Endothelial cell of umbilical vein (primary cell): ENCODE measurements around the gene NUDT4B. TPM values are rescaled to one million over a fixed set of nuclear protein-coding genes. Genes with fewer than 3 reads are reported as not detected.
"Not testable (repeated sequence)": the region's sequence is repeated elsewhere in the genome, so short reads cannot be mapped to it uniquely, and the experiment has no call there.

Experiments
- BruUV-seq: library from RNA; stranded (reverse); fragments of 400-500 nt; replicated peaks from 2 replicates; lab custom pipeline; 2021; lab: Mats Ljungman, UMichigan
- CTCF ChIA-PET: fragments of 300-600, 350-600 bp; sonication (Branson Sonifier 250); formaldehyde crosslinking; loops from one replicate; lab custom pipeline; 2021; ENCODE audit warnings: antibody characterized with exemption, inconsistent platforms; lab: Charles Lee
- POLR2A ChIA-PET: fragments of 300-600, 350-600 bp; sonication (Branson Sonifier 250); formaldehyde crosslinking; loops from one replicate; lab custom pipeline; 2021; ENCODE audit warnings: antibody characterized with exemption, inconsistent platforms; lab: Charles Lee
- DNase-seq: peaks from one replicate; pipeline ENCODE4 v3.0.0-alpha.2; 2011; ENCODE audit warnings: low read depth, low spot score
- FAIRE-seq: peaks from 2 replicates; lab custom pipeline; 2011; peaks lifted over from hg19 to GRCh38; lab: Jason Lieb, UNC
- H2AFZ ChIP-seq: 2 replicates; pipeline ENCODE4 v1.6.0; 2012; ENCODE audit warnings: low read depth, low read length, control low read depth, inconsistent platforms
- H3K27ac ChIP-seq: 2 replicates; pipeline ENCODE4 v1.5.1; 2011; ENCODE audit warnings: low read depth, mild to moderate bottlenecking, control low read depth, low read length, moderate library complexity; ENCODE audit not compliant: insufficient read depth
- H3K27me3 ChIP-seq, 2 experiments: 2 replicates each; pipeline versions ENCODE4 v1.6.0 to v1.6.1; 2011; ENCODE audit warnings: low read length in 2 of 2, mixed read lengths in 1 of 2; ENCODE audit not compliant: control insufficient read depth in 2 of 2, insufficient read depth in 2 of 2
- H3K36me3 ChIP-seq, 2 experiments: 2 replicates in 1 of 2; 3 replicates in 1 of 2; pipeline ENCODE4 v1.5.1; 2011; ENCODE audit warnings: low read length in 2 of 2, mild to moderate bottlenecking in 1 of 2, moderate library complexity in 1 of 2; ENCODE audit not compliant: control insufficient read depth in 2 of 2, insufficient read depth in 2 of 2; ENCODE audit errors: extremely low read depth in 1 of 2
- H3K4me1 ChIP-seq: 3 replicates; pipeline ENCODE4 v1.5.1; 2011; ENCODE audit warnings: mild to moderate bottlenecking, low read length; ENCODE audit not compliant: control insufficient read depth, insufficient read depth; ENCODE audit errors: extremely low read depth
- H3K4me2 ChIP-seq: 2 replicates; pipeline ENCODE4 v1.6.1; 2011; ENCODE audit warnings: low read length, control low read depth, mixed read lengths; ENCODE audit not compliant: insufficient read depth
- H3K4me3 ChIP-seq, 3 experiments: fragments of 200-600 bp in 1 of 3; sonication (generic), shearing (Covaris generic) in 1 of 3; replicated peaks in 1 of 3; 2 replicates each; pipeline ENCODE4 v1.5.1; 2011 to 2016; ENCODE audit warnings: control low read depth in 3 of 3, low read length in 3 of 3, mild to moderate bottlenecking in 2 of 3, inconsistent platforms in 1 of 3, low read depth in 1 of 3, moderate library complexity in 1 of 3; ENCODE audit not compliant: insufficient read depth in 1 of 3
- H3K79me2 ChIP-seq: 2 replicates; pipeline ENCODE4 v1.6.0; 2012; ENCODE audit warnings: low read length, inconsistent platforms; ENCODE audit not compliant: control insufficient read depth, insufficient read depth
- H3K9ac ChIP-seq: replicated peaks from 2 replicates; pipeline ENCODE3; 2011; ENCODE audit warnings: low read length, control low read depth; ENCODE audit not compliant: insufficient read depth; ENCODE audit errors: extremely low read depth
- H3K9me1 ChIP-seq: replicated peaks from 3 replicates; pipeline ENCODE4 v1.6.0; 2011; ENCODE audit warnings: mild to moderate bottlenecking, low read length; ENCODE audit not compliant: control insufficient read depth, insufficient read depth; ENCODE audit errors: extremely low read depth
- H3K9me3 ChIP-seq: replicated peaks from 2 replicates; pipeline ENCODE4 v1.5.1; 2012; ENCODE audit warnings: low read length, inconsistent platforms; ENCODE audit not compliant: control insufficient read depth, insufficient read depth
- H4K20me1 ChIP-seq: replicated peaks from 2 replicates; pipeline ENCODE3; 2011; ENCODE audit warnings: mild to moderate bottlenecking, low read length; ENCODE audit not compliant: control insufficient read depth, insufficient read depth; ENCODE audit errors: extremely low read depth
- dilution Hi-C: fragments of 300-500 bp; cut with MboI; formaldehyde crosslinking; loops from one replicate; pipeline ENCODE4 v1.15.0; 2019; ENCODE audit warnings: low sequenced_read_pairs; ENCODE audit not compliant: extremely low pct_ligation_motif_present
- intact Hi-C: fragments of 100-400 bp; cut with micrococcal nuclease; formaldehyde crosslinking; loops from one replicate; pipeline ENCODE4 v1.10.0; 2022
- polyA plus RNA-seq, 4 experiments: library from polyadenylated mRNA; depleted of rRNA in 3 of 4; stranded (reverse) in 3 of 4; unstranded in 1 of 4; fragments of >200 nt; gene quantifications; 2 replicates each; pipeline versions ENCODE4 v1.2.1 to v1.2.3, GENCODE V29; 2011 to 2012; ENCODE audit warnings: missing spikeins in 1 of 4
- total RNA-seq: library from RNA; stranded (reverse); gene quantifications from 2 replicates; pipeline ENCODE4 v1.2.3, GENCODE V29; 2021

NUDT4B gene
- total and polyA plus RNA-seq, 2 donors (not counting 3 experiments of a cell fraction or from before 2014, with no cell fraction given), result 39.0 TPM; not detected in 1

- POLR2A ChIA-PET, H2AFZ ChIP-seq, H3K9me1 ChIP-seq, H3K9me3 ChIP-seq, H3K4me3 ChIP-seq, H3K9ac ChIP-seq, H3K27ac ChIP-seq, BruUV-seq, dilution Hi-C loops, FAIRE-seq, H3K4me1 ChIP-seq, H3K27me3 ChIP-seq, H3K4me2 ChIP-seq, intact Hi-C loops, H4K20me1 ChIP-seq, CTCF ChIA-PET, H3K79me2 ChIP-seq, DNase-seq, H3K36me3 ChIP-seq: not testable (repeated sequence)
Measured at GRCh38 chr1:148761360-148761759, 12.8 kb downstream of the NUDT4B start.

GRCh38 chr1:148765238-148766019, 16.9 kb downstream of the NUDT4B start:
- H3K36me3 ChIP-seq, H3K9ac ChIP-seq, CTCF ChIA-PET, H3K4me1 ChIP-seq, H4K20me1 ChIP-seq, H3K4me2 ChIP-seq, H3K4me3 ChIP-seq, intact Hi-C loops, BruUV-seq, dilution Hi-C loops, H3K9me3 ChIP-seq, DNase-seq, H3K27me3 ChIP-seq, H3K9me1 ChIP-seq, H3K79me2 ChIP-seq, H3K27ac ChIP-seq, POLR2A ChIA-PET, FAIRE-seq, H2AFZ ChIP-seq: not testable (repeated sequence)

- H3K9me3 ChIP-seq, H3K9ac ChIP-seq, H3K27ac ChIP-seq, dilution Hi-C loops, DNase-seq, H3K27me3 ChIP-seq, H3K4me2 ChIP-seq, FAIRE-seq, H2AFZ ChIP-seq, POLR2A ChIA-PET, H4K20me1 ChIP-seq, H3K4me1 ChIP-seq, intact Hi-C loops, CTCF ChIA-PET, H3K9me1 ChIP-seq, BruUV-seq, H3K79me2 ChIP-seq, H3K4me3 ChIP-seq, H3K36me3 ChIP-seq: not testable (repeated sequence)
Measured at GRCh38 chr1:148768541-148768940, 20.0 kb downstream of the NUDT4B start.

- dilution Hi-C loops, H3K9me1 ChIP-seq, CTCF ChIA-PET, FAIRE-seq, H3K4me1 ChIP-seq, H3K9ac ChIP-seq, H2AFZ ChIP-seq, H3K9me3 ChIP-seq, H4K20me1 ChIP-seq, H3K36me3 ChIP-seq, H3K27me3 ChIP-seq, H3K4me3 ChIP-seq, intact Hi-C loops, POLR2A ChIA-PET, H3K79me2 ChIP-seq, H3K4me2 ChIP-seq, H3K27ac ChIP-seq, BruUV-seq, DNase-seq: not testable (repeated sequence)
Measured at GRCh38 chr1:148769495-148769894, 20.9 kb downstream of the NUDT4B start.
